OCI-LY3 (cell line): Measurements from ENCODE around the gene ZNF774.

Source experiments
- H2AFZ ChIP-seq: fragments of 200-600, 300-600 bp; shearing (Covaris generic); 2 replicates; pipeline ENCODE4 v1.6.0; 2014; ENCODE audit warnings: antibody characterized with exemption, low read depth, low read length
- H3K27ac ChIP-seq: fragments of 200-600, 300-600 bp; sonication (generic); 2 replicates; pipeline ENCODE4 v1.5.1; 2014; ENCODE audit warnings: mild to moderate bottlenecking, low read length, moderate library complexity, mixed read lengths
- H3K27me3 ChIP-seq: fragments of 200-600, 300-600 bp; sonication (generic); 2 replicates; pipeline ENCODE4 v1.6.1; 2014; ENCODE audit warnings: low read depth, low read length, mixed read lengths
- H3K36me3 ChIP-seq: fragments of 200-600, 300-600 bp; sonication (generic); replicated peaks from 2 replicates; pipeline ENCODE3; 2014; ENCODE audit warnings: low read depth, low read length, mixed read lengths
- H3K4me1 ChIP-seq: fragments of 300-600, 200-600 bp; sonication (generic); 2 replicates; pipeline ENCODE4 v1.6.1; 2014; ENCODE audit warnings: low read length, mixed read lengths
- H3K4me2 ChIP-seq: fragments of 200-600, 300-600 bp; sonication (generic); 2 replicates; pipeline ENCODE4 v1.6.1; 2014; ENCODE audit warnings: low read length, mixed read lengths
- H3K4me3 ChIP-seq: fragments of 300-600, 200-600 bp; sonication (generic); 2 replicates; pipeline ENCODE4 v1.5.1; 2014; ENCODE audit warnings: antibody characterized with exemption, mild to moderate bottlenecking, low read length, moderate library complexity
- H3K79me2 ChIP-seq: fragments of 300-600, 200-600 bp; shearing (Covaris generic); 2 replicates; pipeline ENCODE4 v1.6.1; 2014; ENCODE audit warnings: mild to moderate bottlenecking, low read length, mixed read lengths
- H3K9ac ChIP-seq: fragments of 300-600, 200-600 bp; shearing (Covaris generic); 2 replicates; pipeline ENCODE4 v1.6.0; 2014; ENCODE audit warnings: mild to moderate bottlenecking, low read length, moderate library complexity
- H3K9me3 ChIP-seq: fragments of 200-600, 300-600 bp; shearing (Covaris generic); 2 replicates; pipeline ENCODE4 v1.6.1; 2014; ENCODE audit warnings: low read length, mixed read lengths; ENCODE audit not compliant: insufficient read depth
- H4K20me1 ChIP-seq: fragments of 200-600, 300-600 bp; sonication (generic); 2 replicates; pipeline ENCODE4 v1.6.1; 2016; ENCODE audit warnings: low read length, mixed read lengths; ENCODE audit not compliant: insufficient read depth
- EZH2phosphoT487 ChIP-seq: fragments of 200-600 bp; shearing (Covaris generic); IDR thresholded peaks from 2 replicates; pipeline ENCODE4 v1.6.1; 2018; ENCODE audit warnings: antibody characterized with exemption, mixed run types, low read depth
- TF ChIP-seq, protein P1 (sequence below): fragments of 200-600, 300-600 bp; sonication (generic); IDR thresholded peaks from 2 replicates; pipeline ENCODE4 v1.5.1; 2014; ENCODE audit warnings: antibody characterized with exemption, low read length, low read depth

ZNF774 gene

DNA sequence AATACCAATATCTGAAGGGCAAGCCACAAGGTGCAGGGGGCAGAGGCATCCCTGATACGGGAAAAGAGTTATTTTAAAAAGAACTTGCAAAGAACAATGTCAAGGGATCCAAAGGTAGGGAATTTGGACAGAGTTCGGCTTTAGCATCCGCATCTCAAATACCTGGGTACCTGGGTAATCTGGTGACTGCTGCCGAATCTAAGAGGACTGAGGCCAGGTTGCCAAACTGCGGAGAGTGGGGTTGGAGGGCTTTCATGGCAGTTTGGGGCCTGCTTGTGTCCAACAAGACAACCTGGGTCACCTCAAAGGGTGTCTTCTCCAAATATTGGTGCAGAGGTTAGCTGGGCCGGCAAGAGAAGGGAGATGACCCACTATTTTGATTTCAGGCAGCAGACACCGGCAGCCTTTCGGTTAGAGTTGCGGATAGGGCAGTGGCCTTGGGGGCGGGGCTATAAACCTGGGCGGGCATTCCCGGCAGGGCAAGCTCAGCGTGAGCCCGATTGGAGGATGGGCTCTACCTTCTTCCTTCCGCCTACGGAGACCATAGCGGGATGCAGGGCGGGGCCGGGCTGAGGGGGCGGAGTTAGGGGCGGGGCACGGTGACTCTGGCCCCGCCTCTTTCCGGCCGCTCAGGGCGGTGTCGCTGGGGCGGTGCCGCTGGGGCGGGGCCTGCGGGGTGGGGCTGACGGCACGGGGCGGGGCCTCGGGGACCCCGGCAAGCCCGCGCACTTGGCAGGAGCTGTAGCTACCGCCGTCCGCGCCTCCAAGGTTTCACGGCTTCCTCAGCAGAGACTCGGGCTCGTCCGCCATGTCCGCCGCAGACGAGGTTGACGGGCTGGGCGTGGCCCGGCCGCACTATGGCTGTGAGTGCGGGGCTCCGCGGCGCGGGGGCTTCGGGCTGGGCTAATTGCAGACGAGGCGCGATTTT, 35.7 kb downstream of the ZNF774 start, which contains the start of gene IQGAP1:
IQGAP1 (plus strand) TSS at position 709 of the 928 bp plus-strand sequence; CDS start at position 809, 100 bp downstream.
- Histone ChIP-seq H3K27me3 (no peaks in the 10 kb centered on the region), H3K79me2 (peaks cover 43% of the 10 kb centered on the region), H3K36me3 (peaks cover 19% of the 10 kb centered on the region), H4K20me1 (peaks cover 35% of the 10 kb centered on the region), H3K4me3 (peak within 1 kb of the TSS; percentile 87), H3K4me2 (peak within 1 kb of the TSS; percentile 82), H3K9me3 (no peaks in the 10 kb centered on the region), H3K4me1 (peaks cover 8% of the 10 kb centered on the region), H3K9ac (peak within 1 kb of the TSS; percentile 88), H3K27ac (peak within 1 kb of the TSS; percentile 81), H2AFZ (peak within 1 kb of the TSS; percentile 93)
- TF ChIP-seq EZH2phosphoT487, result no peak
- TF ChIP-seq, protein P1, sequence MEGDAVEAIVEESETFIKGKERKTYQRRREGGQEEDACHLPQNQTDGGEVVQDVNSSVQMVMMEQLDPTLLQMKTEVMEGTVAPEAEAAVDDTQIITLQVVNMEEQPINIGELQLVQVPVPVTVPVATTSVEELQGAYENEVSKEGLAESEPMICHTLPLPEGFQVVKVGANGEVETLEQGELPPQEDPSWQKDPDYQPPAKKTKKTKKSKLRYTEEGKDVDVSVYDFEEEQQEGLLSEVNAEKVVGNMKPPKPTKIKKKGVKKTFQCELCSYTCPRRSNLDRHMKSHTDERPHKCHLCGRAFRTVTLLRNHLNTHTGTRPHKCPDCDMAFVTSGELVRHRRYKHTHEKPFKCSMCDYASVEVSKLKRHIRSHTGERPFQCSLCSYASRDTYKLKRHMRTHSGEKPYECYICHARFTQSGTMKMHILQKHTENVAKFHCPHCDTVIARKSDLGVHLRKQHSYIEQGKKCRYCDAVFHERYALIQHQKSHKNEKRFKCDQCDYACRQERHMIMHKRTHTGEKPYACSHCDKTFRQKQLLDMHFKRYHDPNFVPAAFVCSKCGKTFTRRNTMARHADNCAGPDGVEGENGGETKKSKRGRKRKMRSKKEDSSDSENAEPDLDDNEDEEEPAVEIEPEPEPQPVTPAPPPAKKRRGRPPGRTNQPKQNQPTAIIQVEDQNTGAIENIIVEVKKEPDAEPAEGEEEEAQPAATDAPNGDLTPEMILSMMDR, result no peak

DNA sequence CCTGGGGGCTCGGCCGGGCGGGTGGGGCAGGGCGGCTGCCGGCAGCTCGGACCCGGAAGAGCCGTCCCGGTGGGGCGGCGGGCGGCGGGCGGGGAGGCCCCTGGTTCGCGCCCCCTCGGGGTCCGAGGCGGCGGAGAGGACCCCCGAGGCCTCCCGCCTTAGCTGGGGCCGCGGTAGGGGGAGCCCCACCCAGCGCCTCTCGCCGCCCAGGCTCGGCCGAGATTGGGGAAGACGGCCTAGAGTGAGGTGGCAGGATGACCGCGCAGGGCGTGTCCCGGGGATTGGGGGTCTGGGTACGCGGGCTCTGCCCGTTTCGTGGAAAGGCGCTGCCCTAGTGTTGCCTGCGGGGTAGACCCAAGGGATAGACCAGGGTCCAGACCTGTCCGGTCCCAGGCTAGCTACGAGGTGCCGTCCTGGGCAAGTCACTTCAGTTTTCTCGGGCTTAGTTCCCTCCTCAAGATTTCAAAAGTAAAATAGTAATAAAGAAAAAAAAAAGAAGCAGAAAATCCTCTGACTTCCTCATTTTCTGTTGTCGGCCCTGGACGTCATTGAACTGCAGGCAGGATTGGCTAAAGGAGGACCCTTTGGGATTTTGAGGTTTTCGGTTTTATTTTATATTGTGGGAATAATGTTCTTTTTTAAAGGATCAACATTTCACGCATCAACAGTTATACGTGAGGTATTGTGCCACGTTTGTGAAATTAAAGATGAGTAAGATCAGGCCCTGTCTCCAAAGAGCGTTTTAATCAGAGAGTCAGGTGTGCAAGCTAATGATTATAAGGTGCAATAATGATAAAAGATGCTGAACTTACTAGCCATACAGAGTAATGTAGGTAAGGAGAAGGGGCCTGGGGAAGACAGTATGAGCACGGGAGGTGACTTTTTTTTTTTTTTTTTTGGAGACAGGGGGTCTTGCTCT, 36.6 kb downstream of the ZNF774 start:
- Histone ChIP-seq H3K79me2 (peaks cover 52% of the 10 kb centered on the region), H3K36me3 (peaks cover 22% of the 10 kb centered on the region), H3K27me3 (no peaks in the 10 kb centered on the region), H3K4me3 (peak overlapping the region; percentile 87), H3K27ac (peak overlapping the region; percentile 81), H3K9ac (peak overlapping the region; percentile 88), H2AFZ (peak overlapping the region; percentile 43; the same call in 1 of the 2 replicates), H4K20me1 (peaks cover 39% of the 10 kb centered on the region), H3K4me2 (peak overlapping the region; percentile 82), H3K9me3 (no peaks in the 10 kb centered on the region), H3K4me1 (peaks cover 8% of the 10 kb centered on the region)
- TF ChIP-seq EZH2phosphoT487, result no peak
- TF ChIP-seq, protein P1, result no peak

DNA sequence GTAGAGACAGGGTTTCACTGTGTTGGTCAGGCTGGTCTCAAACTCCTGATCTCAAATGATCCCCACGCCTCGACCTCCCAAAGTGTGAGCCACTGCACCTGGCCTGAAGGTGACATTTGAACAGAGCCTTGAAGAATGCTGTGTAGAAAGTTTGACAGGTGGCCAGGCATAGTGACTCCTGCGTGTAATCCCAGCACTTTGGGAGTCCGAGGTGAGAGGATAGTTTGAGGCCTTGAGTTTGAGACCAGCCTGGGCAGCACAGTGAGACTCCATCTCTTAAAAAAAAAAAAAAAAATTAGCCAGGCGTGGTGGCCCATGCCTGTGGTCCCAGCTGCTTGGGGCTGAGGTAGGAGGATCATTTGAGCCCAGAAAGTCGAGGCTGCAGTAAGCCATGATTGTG, 37.4 kb downstream of the ZNF774 start:
- Histone ChIP-seq H3K4me1 (peaks cover 8% of the 10 kb centered on the region), H3K27me3 (no peaks in the 10 kb centered on the region), H3K36me3 (peaks cover 25% of the 10 kb centered on the region), H4K20me1 (peaks cover 44% of the 10 kb centered on the region), H3K9me3 (no peaks in the 10 kb centered on the region), H3K4me3 (peak overlapping the region; percentile 87), H3K79me2 (peaks cover 60% of the 10 kb centered on the region), H3K27ac (no peak overlapping the region; the same call in 1 of the 2 replicates), H2AFZ (no peak overlapping the region), H3K9ac (peak overlapping the region; percentile 88), H3K4me2 (peak overlapping the region; percentile 82)
- no peak for TF ChIP-seq EZH2phosphoT487
- TF ChIP-seq, protein P1, result no peak

DNA sequence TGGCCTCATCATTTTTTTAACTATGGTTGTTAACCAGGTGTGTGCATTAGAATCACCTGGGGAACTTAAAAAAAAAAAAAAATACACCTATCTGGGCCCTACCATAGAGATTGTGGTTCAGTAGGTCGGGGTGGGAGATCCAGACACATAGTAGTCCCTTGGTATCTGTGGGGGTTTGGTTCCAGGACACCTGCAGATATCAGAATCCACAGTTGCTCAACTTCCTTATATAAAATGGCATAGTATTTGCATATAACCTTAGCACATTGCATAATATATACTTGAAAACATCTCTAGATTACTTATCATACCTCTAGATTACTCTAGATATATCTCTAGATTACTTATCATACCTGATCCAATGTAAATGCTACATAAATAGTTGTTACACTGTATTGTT, 41.0 kb downstream of the ZNF774 start:
- Histone ChIP-seq H3K4me1 (peaks cover 8% of the 10 kb centered on the region), H3K9ac (no peak overlapping the region), H3K9me3 (no peaks in the 10 kb centered on the region), H3K27me3 (no peaks in the 10 kb centered on the region), H3K4me3 (no peak overlapping the region), H3K4me2 (no peak overlapping the region), H3K79me2 (peaks cover 91% of the 10 kb centered on the region), H4K20me1 (peaks cover 67% of the 10 kb centered on the region), H3K27ac (no peak overlapping the region), H2AFZ (no peak overlapping the region), H3K36me3 (peaks cover 25% of the 10 kb centered on the region)
- no peak for TF ChIP-seq EZH2phosphoT487
- TF ChIP-seq, protein P1, result no peak
